Measurements from ENCODE around the gene CROCC.

GRCh38 chr1:16922885-16923431 lies 1.2 kb downstream of the CROCC start:
- TF ChIP-seq CTCF (IDR thresholded peaks at IDR 0.05) (no peak), EP300 (IDR thresholded peaks at IDR 0.05) (no peak)
